Measurements from ENCODE around the gene SECISBP2L.
"Not testable (repeated sequence)": the region's sequence is repeated elsewhere in the genome, so short reads cannot be mapped to it uniquely, and the experiment has no call there.

The SECISBP2L gene

GRCh38 chr15:48992096-48992495 lies 54.1 kb downstream of the SECISBP2L start:
- DNase-seq: no peak

GRCh38 chr15:48989170-48989569 lies 57.1 kb downstream of the SECISBP2L start:
- no peak for DNase-seq

GRCh38 chr15:48987142-48987541 lies 59.1 kb downstream of the SECISBP2L start:
- DNase-seq: no peak

GRCh38 chr15:48986240-48986639 lies 60.0 kb downstream of the SECISBP2L start:
- no peak for DNase-seq

GRCh38 chr15:48985516-48985915 lies 60.7 kb downstream of the SECISBP2L start:
- no peak for DNase-seq

GRCh38 chr15:48984811-48985352 lies 61.4 kb downstream of the SECISBP2L start:
- DNase-seq: no peak

- DNase-seq: no peak
Measured at GRCh38 chr15:48984021-48984710, 62.1 kb downstream of the SECISBP2L start.

GRCh38 chr15:48983300-48983699 lies 62.9 kb downstream of the SECISBP2L start:
- no peak for DNase-seq

GRCh38 chr15:48981941-48982340 lies 64.3 kb downstream of the SECISBP2L start:
- DNase-seq: no peak

GRCh38 chr15:48978638-48979037 lies 67.6 kb downstream of the SECISBP2L start:
- no peak for DNase-seq

GRCh38 chr15:48976444-48977088 lies 69.7 kb downstream of the SECISBP2L start:
- no peak for DNase-seq

- peak; percentile 54 for DNase-seq
Measured at GRCh38 chr15:48975472-48976419, 70.5 kb downstream of the SECISBP2L start.

GRCh38 chr15:48974882-48975281 lies 71.4 kb downstream of the SECISBP2L start:
- DNase-seq: no peak

- DNase-seq: no peak
Measured at GRCh38 chr15:48972750-48973503, 73.3 kb downstream of the SECISBP2L start.

- DNase-seq: not testable (repeated sequence)
Measured at GRCh38 chr15:48970926-48971325, 75.3 kb downstream of the SECISBP2L start.

GRCh38 chr15:48968066-48968465 lies 78.2 kb downstream of the SECISBP2L start:
- no peak for DNase-seq

GRCh38 chr15:48967336-48967735 lies 78.9 kb downstream of the SECISBP2L start:
- no peak for DNase-seq

- peak; percentile 10 for DNase-seq
Measured at GRCh38 chr15:48966595-48967301, 79.5 kb downstream of the SECISBP2L start.

- DNase-seq: no peak
Measured at GRCh38 chr15:48965972-48966371, 80.3 kb downstream of the SECISBP2L start.

GRCh38 chr15:48964898-48965297 lies 81.3 kb downstream of the SECISBP2L start:
- DNase-seq: no peak

- no peak for DNase-seq
Measured at GRCh38 chr15:48963524-48964113, 82.6 kb downstream of the SECISBP2L start, which contains the start of gene SHC4. Gene SHC4 (minus strand): TSS chr15:48963919. CDS start chr15:48963015, 904 bp downstream.

All from activated T-cell treated with anti-CD3 and anti-CD28 coated beads for 4 hours (primary cell).